IPS-20b (cell line): ENCODE results near the gene LGALS7B.

ENCODE experiments used
- H3K27ac ChIP-seq: one replicate; pipeline ENCODE4 v1.5.1; 2013; ENCODE audit warnings: low read length
- H3K27me3 ChIP-seq: 2 replicates; pipeline ENCODE4 v1.6.1; 2013; ENCODE audit warnings: mild to moderate bottlenecking, low read length, inconsistent platforms; ENCODE audit not compliant: insufficient read depth
- H3K36me3 ChIP-seq: 2 replicates; pipeline ENCODE4 v1.6.1; 2013; ENCODE audit warnings: low read depth, mild to moderate bottlenecking, inconsistent platforms, low read length, moderate library complexity; ENCODE audit not compliant: insufficient read depth
- H3K4me1 ChIP-seq: 2 replicates; pipeline ENCODE4 v1.6.1; 2013; ENCODE audit warnings: mild to moderate bottlenecking, control low read depth, inconsistent platforms, low read length, moderate library complexity; ENCODE audit not compliant: insufficient read depth
- H3K4me3 ChIP-seq: 2 replicates; pipeline ENCODE4 v1.5.1; 2013; ENCODE audit warnings: mild to moderate bottlenecking, low read length, inconsistent platforms
- H3K9ac ChIP-seq: 2 replicates; pipeline ENCODE4 v1.6.1; 2013; ENCODE audit warnings: low read depth, mild to moderate bottlenecking, inconsistent platforms, low read length, moderate library complexity
- H3K9me3 ChIP-seq: 2 replicates; pipeline ENCODE4 v1.6.1; 2013; ENCODE audit warnings: mild to moderate bottlenecking, low read depth, low read length, inconsistent platforms; ENCODE audit not compliant: insufficient read depth

The LGALS7B gene

DNA sequence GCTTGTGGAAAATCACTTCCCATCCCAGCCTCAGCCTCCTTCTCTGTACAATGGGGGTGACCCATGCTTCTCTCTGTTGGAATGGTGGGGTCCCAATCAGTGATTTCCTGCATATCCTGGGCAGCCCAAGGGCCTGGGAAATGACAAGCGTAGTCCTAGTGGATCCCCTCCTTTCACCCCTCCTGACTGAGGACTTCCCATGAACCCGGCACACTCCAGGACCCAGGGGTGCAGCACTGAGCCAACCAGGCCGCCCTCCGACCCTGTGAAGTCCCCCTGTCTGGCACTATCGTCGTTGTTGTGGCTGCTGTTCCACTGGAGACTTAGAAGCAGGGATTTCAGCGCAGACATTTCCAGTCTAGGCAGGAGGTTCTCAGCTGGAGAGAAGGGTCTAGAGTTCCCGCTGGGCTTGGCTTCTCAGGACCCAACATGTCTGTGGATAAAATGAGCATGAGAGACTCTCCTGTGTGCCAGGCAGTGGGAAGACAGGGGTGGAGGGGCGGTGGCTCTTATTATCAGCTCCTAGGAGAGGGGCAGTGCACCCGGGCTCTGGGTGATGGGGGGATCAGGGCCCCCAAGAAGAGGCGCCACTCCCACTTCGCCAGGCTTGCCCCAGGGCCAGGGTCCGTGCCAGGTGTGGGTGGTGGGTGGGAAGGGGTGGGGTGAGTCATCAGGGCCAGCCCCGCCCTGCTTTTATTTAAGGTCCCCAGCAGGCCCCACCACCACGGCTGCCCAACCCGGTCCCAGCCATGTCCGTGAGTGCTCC lies at the start of gene LGALS7B:
TSS of gene LGALS7B (plus strand) at position 723 of the 766 bp plus-strand sequence. CDS start at position 750, 27 bp downstream.
- no peaks in the 10 kb centered on the region for H3K36me3 ChIP-seq
- H3K4me1 ChIP-seq = no peaks in the 10 kb centered on the region
- H3K27me3 ChIP-seq = peaks cover 12% of the 10 kb centered on the region; the same call in 1 of the 2 replicates
- H3K9ac ChIP-seq = no peak within 1 kb of the TSS
- H3K27ac ChIP-seq = no peak within 1 kb of the TSS
- no peaks in the 10 kb centered on the region for H3K9me3 ChIP-seq
- H3K4me3 ChIP-seq = no peak within 1 kb of the TSS

GRCh38 chr19:38739440-38740256 lies 49.4 kb upstream of the LGALS7B start:
- Histone ChIP-seq H3K9ac (no peak overlapping the region), H3K27me3 (peaks cover 22% of the 10 kb centered on the region), H3K4me3 (no peak overlapping the region), H3K36me3 (no peaks in the 10 kb centered on the region), H3K4me1 (peaks cover 2% of the 10 kb centered on the region; the same call in 1 of the 2 replicates), H3K9me3 (no peaks in the 10 kb centered on the region), H3K27ac (no peak overlapping the region)

DNA sequence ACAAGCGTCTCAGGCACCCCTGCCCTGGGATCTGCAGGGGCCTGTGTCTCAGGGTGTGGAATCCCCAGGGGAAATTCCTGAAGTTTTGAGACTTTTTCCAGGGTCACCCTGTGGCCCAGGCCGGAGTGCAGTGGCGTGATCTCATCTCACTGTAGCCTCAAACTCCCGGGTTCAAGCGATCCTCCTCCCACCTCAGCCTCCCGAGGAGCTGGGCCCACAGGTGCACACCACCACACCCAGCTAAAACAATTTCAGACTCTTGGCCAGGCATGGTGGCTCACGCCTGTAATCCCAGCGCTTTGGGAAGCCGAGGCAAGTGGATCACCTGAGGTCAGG lies 48.8 kb upstream of the LGALS7B start:
- H3K36me3 ChIP-seq = no peaks in the 10 kb centered on the region
- H3K4me1 ChIP-seq = no peaks in the 10 kb centered on the region; the same call in 1 of the 2 replicates
- peaks cover 22% of the 10 kb centered on the region for H3K27me3 ChIP-seq
- no peak overlapping the region for H3K27ac ChIP-seq
- no peaks in the 10 kb centered on the region for H3K9me3 ChIP-seq
- H3K4me3 ChIP-seq = no peak overlapping the region
- no peak overlapping the region for H3K9ac ChIP-seq

DNA sequence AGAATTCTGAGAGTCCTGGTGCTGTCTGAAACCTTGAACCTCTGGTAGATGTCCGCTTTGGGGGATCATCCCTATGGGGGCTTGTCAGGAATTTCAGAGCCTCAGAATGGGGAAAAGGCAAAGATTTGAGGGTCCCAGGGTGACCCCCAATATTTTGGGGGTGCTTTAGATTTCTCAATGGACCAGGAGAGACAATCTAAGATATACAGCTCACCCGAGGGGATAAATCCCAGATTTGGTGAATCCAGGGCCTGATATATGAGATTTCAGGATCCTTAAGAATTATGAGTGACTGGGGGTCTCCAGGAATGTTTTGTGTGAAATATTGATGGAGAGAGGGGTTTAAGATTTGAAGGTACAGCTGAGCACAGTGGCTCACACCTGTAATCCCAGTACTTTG lies 48.1 kb upstream of the LGALS7B start:
- Histone ChIP-seq H3K27ac (no peak overlapping the region), H3K9ac (no peak overlapping the region), H3K36me3 (no peaks in the 10 kb centered on the region), H3K27me3 (peaks cover 22% of the 10 kb centered on the region), H3K4me3 (no peak overlapping the region), H3K4me1 (no peaks in the 10 kb centered on the region), H3K9me3 (no peaks in the 10 kb centered on the region)

- Histone ChIP-seq H3K36me3 (no peaks in the 10 kb centered on the region), H3K27me3 (peaks cover 15% of the 10 kb centered on the region), H3K9me3 (no peaks in the 10 kb centered on the region), H3K4me3 (no peak overlapping the region), H3K4me1 (no peaks in the 10 kb centered on the region), H3K9ac (no peak overlapping the region), H3K27ac (no peak overlapping the region)
Measured at GRCh38 chr19:38741670-38742069, 47.3 kb upstream of the LGALS7B start.

- no peaks in the 10 kb centered on the region for H3K9me3 ChIP-seq
- H3K27me3 ChIP-seq = peaks cover 11% of the 10 kb centered on the region
- no peak overlapping the region for H3K9ac ChIP-seq
- no peak overlapping the region for H3K4me3 ChIP-seq
- no peaks in the 10 kb centered on the region for H3K36me3 ChIP-seq
- H3K27ac ChIP-seq = no peak overlapping the region
- H3K4me1 ChIP-seq = no peaks in the 10 kb centered on the region
Measured at GRCh38 chr19:38742296-38742695, 46.7 kb upstream of the LGALS7B start.

DNA sequence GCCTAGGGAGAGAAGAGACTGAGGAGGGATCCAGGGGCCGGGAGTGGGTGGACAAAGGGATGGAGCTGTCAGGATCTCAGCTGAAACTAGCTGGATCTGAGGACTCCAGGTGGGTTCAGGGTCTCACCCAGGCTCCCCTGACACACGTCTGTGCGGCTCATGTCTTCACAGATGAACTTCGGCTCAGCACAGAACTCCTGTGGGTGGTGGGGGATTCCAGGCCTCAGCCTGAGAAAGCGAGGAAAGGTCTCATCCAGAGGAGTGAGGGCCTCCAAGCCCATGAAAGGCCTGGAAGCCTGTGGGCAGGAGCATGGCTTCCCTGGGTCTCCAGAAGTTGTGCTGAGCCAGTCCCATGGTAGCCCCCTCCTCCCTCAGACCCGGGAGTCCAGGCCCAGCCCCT lies 46.1 kb upstream of the LGALS7B start:
- Histone ChIP-seq H3K4me1 (no peaks in the 10 kb centered on the region), H3K9ac (no peak overlapping the region), H3K27me3 (peaks cover 5% of the 10 kb centered on the region), H3K27ac (no peak overlapping the region), H3K36me3 (no peaks in the 10 kb centered on the region), H3K9me3 (no peaks in the 10 kb centered on the region), H3K4me3 (no peak overlapping the region)

DNA sequence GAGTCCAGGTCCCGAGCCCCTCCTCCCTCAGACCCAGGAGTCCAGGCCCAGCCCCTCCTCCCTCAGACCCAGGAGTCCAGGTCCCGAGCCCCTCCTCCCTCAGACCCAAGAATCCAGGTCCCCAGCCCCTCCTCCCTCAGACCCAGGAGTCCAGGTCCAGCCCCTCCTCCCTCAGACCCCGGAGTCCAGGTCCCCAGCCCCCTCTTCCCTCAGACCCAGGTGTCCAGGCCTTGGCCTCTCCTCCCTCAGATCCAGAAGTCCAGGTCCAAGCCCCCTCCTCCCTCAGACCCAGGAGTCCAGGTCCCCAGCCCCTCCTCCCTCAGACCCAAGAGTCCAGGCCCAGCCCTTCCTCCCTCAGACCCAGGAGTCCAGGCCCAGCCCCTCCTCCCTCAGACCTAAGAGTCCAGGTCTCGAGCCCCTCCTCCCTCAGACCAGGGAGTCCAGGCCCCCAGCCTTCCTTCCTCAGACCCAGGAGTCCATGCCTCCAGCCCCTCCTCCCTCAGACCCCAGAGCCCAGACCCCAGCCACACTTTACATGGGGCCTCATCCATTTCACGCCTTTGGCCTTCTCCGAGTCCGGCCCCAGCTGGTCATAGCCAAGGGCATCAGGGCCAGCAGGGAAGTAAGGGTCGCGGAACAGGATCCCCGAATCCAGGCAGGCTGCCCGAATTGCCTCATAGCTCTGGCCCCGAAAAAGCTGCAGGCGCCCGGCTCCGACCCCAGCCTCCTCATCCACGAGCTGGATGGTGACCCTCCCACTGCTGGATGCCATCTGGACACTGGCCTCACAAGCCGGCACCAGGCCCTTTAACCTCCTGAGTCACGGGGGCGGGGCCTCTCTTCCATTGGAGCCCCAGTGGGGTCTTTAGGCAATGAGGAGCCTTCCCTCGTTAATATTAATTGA lies 45.4 kb upstream of the LGALS7B start:
- Histone ChIP-seq H3K4me1 (no peaks in the 10 kb centered on the region), H3K27ac (no peak overlapping the region), H3K9ac (no peak overlapping the region; the same call in 1 of the 2 replicates), H3K36me3 (no peaks in the 10 kb centered on the region), H3K9me3 (no peaks in the 10 kb centered on the region), H3K27me3 (no peaks in the 10 kb centered on the region), H3K4me3 (no peak overlapping the region)

DNA sequence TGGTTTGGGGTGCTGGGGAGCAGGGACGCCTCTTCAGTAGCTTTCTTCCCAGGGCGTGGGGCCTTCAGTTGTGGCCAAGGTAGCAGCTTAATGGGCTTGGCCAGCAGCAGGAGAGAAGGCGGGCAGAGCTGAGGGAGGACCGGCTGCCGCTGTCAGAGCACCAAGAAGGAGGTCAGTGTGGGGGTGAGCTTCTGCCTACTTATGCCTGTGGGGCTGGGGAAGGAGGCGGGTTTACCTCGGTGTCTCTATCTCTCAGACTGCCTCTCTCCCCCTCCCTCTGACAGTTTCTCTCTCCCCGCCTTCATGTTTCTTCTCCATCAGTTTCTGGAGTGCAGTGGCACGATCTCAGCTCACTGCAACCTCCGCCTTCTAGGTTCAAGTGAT lies 44.7 kb upstream of the LGALS7B start, which contains the start of gene CAPN12:
TSS of gene CAPN12 (minus strand) at position 177 of the 384 bp plus-strand sequence. CDS start 309 bp downstream, outside the sequence.
- Histone ChIP-seq H3K9ac (no peak within 1 kb of the TSS; the same call in 1 of the 2 replicates), H3K36me3 (no peaks in the 10 kb centered on the region), H3K4me3 (no peak within 1 kb of the TSS), H3K9me3 (no peaks in the 10 kb centered on the region), H3K4me1 (no peaks in the 10 kb centered on the region), H3K27ac (no peak within 1 kb of the TSS), H3K27me3 (no peaks in the 10 kb centered on the region)

DNA sequence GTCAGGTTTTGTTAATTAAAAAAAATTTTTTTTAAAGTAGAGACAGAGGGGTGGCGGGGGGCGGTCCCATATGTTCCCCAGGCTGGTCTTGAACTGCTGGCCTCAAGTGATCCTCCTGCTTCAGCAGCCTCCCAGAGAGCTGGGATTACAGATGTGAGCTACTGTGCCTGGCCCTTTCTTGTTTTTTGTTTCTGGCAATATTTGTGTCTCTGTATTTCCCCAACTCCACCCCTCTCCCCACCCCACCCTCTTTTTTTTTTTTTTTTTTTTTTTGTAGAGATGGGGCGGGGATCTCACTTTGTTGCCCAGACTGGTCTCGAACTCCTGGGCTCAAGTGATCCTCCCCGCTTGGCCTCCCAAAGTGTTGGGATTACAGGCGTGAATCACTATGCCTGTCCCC lies 44.1 kb upstream of the LGALS7B start:
- Histone ChIP-seq H3K27ac (no peak overlapping the region), H3K9me3 (no peaks in the 10 kb centered on the region), H3K36me3 (no peaks in the 10 kb centered on the region), H3K4me3 (no peak overlapping the region), H3K4me1 (no peaks in the 10 kb centered on the region), H3K27me3 (no peaks in the 10 kb centered on the region), H3K9ac (no peak overlapping the region)

DNA sequence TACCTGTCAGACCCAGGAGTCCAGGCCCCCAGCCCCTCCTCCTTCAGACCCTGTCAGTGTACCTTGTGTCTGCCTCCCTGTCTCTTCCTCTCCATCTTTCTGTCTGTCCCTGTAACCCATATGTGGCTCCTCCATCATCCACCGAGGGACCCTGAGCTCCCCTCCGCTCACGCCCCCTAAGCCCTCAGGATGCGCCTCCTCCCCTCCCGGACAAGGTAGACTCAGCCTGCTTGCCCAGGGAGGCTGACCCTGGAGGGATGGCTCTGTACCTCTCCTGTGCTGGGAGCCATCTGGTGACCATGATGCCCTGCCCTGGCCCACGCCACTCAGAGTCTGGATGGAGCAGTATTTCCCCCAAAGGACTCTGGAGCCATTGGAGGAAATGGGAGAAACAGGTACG lies 43.7 kb upstream of the LGALS7B start:
- H3K27me3 ChIP-seq = peaks cover 3% of the 10 kb centered on the region; the same call in 1 of the 2 replicates
- no peaks in the 10 kb centered on the region for H3K9me3 ChIP-seq
- H3K4me3 ChIP-seq = no peak overlapping the region
- H3K36me3 ChIP-seq = no peaks in the 10 kb centered on the region
- no peaks in the 10 kb centered on the region for H3K4me1 ChIP-seq
- no peak overlapping the region for H3K27ac ChIP-seq
- H3K9ac ChIP-seq = no peak overlapping the region
